ENCODE data around the gene DDX50. TPM values are rescaled to one million over a fixed set of nuclear protein-coding genes. Genes with fewer than 3 reads are reported as not detected.

The DDX50 gene
- total and polyA plus RNA-seq, 11 donors, result 7.4 to 26.9 (median 20.1) TPM

GRCh38 chr10:68954904-68955303 lies 53.8 kb downstream of the DDX50 start:
- Histone ChIP-seq H3K27me3 (no peaks in the 10 kb centered on the region), H3K36me3 (peaks cover 0 to 34% (median 25%) of the 10 kb centered on the region in 9 donors), H3K27ac (peak overlapping the region in 2 of 12 donors; percentile 70 to 81), H3K4me3 (peak overlapping the region in 7 of 12 donors; percentile 76 to 96 (median 92)), H3K4me1 (peaks cover 4 to 34% (median 21%) of the 10 kb centered on the region in 12 donors), H3K9me3 (no peaks in the 10 kb centered on the region)
- intact Hi-C loops (cut with DNase I), result loop anchor here in 1 of 10 donors (2.0 kb wide), 1 partner anchor 54 kb away; the partner anchor contains the start of gene DDX50
- no peak for TF ChIP-seq POLR2A (IDR thresholded peaks at IDR 0.05)
- TF ChIP-seq, protein P1, sequence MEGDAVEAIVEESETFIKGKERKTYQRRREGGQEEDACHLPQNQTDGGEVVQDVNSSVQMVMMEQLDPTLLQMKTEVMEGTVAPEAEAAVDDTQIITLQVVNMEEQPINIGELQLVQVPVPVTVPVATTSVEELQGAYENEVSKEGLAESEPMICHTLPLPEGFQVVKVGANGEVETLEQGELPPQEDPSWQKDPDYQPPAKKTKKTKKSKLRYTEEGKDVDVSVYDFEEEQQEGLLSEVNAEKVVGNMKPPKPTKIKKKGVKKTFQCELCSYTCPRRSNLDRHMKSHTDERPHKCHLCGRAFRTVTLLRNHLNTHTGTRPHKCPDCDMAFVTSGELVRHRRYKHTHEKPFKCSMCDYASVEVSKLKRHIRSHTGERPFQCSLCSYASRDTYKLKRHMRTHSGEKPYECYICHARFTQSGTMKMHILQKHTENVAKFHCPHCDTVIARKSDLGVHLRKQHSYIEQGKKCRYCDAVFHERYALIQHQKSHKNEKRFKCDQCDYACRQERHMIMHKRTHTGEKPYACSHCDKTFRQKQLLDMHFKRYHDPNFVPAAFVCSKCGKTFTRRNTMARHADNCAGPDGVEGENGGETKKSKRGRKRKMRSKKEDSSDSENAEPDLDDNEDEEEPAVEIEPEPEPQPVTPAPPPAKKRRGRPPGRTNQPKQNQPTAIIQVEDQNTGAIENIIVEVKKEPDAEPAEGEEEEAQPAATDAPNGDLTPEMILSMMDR (IDR thresholded peaks at IDR 0.05), result no peak
- 89 to 95% (median 92%) methylated on average over 12 of the region's 12 CpGs for WGBS, 4 donors
- DNase-seq (no peak), ATAC-seq (no peak)

DNA sequence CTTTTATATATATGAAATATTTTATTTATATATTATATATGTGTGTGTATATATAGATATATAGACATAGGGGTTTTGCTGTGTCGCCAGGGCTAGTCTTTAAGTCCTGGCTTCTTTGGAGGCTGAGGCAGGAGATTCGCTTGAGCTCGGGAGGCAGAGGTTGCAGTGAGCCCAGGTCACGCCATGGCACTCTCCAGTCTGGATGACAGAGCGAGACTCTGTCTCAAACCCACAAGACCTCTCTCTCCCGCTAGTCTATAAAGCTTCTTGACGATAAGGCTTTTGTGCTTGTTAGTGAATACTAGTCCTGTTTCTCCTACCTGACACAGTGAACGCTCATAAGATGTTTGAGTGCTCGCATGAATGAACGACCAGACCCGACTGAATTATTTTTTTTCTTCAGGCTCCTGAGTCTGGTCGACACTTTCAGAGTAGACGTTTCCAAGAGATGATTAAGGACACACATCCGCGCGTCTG lies 54.3 kb downstream of the DDX50 start:
- intact Hi-C loops (cut with DNase I), result loop anchor here in 1 of 10 donors (2.0 kb wide), 1 partner anchor 55 kb away; the partner anchor contains the start of gene DDX50
- H3K27me3 ChIP-seq, result no peaks in the 10 kb centered on the region
- H3K36me3 ChIP-seq, result peaks cover 0 to 34% (median 25%) of the 10 kb centered on the region in 9 donors
- H3K4me1 ChIP-seq, result peaks cover 4 to 39% (median 21%) of the 10 kb centered on the region in 12 donors
- H3K4me3 ChIP-seq, result peak overlapping the region; percentile 51 to 96 (median 88)
- ATAC-seq, result no peak
- TF ChIP-seq, protein P1 (IDR thresholded peaks at IDR 0.05), result no peak
- no peak for TF ChIP-seq POLR2A (IDR thresholded peaks at IDR 0.05)
- no peaks in the 10 kb centered on the region for H3K9me3 ChIP-seq
- 5 to 9% (median 7%) methylated on average over 16 of the region's 16 CpGs for WGBS, 4 donors
- no peak for DNase-seq
- peak overlapping the region in 11 of 12 donors; percentile 55 to 97 (median 86) for H3K27ac ChIP-seq

DNA sequence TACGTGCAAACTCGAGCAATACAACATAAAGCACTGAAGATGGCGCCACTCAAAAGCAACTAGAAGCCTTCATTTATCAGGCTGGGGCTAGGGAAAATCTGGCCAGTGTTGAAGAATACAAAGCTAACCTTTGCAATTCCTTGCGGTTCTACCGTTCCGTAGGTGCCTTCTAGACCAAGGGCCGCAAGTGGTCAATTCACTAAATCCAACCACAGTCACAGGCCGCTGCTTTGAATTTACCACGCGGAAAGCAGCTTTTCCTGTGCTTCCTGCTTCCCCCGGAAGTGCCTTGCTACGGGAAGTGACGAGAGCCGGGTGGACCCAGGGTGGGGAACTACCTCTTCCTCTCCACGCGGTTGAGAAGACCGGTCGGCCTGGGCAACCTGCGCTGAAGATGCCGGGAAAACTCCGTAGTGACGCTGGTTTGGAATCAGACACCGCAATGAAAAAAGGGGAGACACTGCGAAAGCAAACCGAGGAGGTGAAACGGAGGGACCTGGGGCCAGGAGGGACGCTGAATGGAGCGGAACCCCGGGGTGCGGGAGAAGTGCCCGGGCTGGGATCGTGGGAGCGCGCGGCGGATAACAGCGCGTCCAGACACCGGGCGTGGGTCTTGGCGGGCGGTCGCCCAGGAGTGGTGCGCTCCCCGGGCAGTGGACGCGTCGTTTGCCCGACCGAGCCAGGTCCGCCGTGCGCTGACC lies 54.9 kb downstream of the DDX50 start, which contains the start of gene DDX21:
Gene DDX21 (plus strand): TSS at position 339 of the 701 bp plus-strand sequence. CDS start 56 bp downstream, at position 395.
- Histone ChIP-seq H3K27ac (peak within 1 kb of the TSS; percentile 35 to 97 (median 84)), H3K4me1 (peaks cover 4 to 44% (median 21%) of the 10 kb centered on the region in 12 donors), H3K4me3 (peak within 1 kb of the TSS; percentile 51 to 96 (median 88)), H3K36me3 (peaks cover 0 to 34% (median 25%) of the 10 kb centered on the region in 9 donors), H3K27me3 (no peaks in the 10 kb centered on the region), H3K9me3 (no peaks in the 10 kb centered on the region)
- DNase-seq (peak; percentile 91 to 94 (median 91)), ATAC-seq (peak; percentile 97 to 98 (median 98))
- intact Hi-C loops (cut with DNase I), result loop anchor here in 1 of 10 donors (2.0 kb wide), 1 partner anchor 55 kb away; the partner anchor contains the start of gene DDX50
- TF ChIP-seq, protein P1 (IDR thresholded peaks at IDR 0.05), result peak; percentile 26 to 74 (median 56)
- TF ChIP-seq POLR2A (IDR thresholded peaks at IDR 0.05), result peak in 1 of 2 donors; percentile 52
- 0 to 1% (median 0%) methylated on average over 26 to 53 of the region's 53 CpGs for WGBS, 4 donors

DNA sequence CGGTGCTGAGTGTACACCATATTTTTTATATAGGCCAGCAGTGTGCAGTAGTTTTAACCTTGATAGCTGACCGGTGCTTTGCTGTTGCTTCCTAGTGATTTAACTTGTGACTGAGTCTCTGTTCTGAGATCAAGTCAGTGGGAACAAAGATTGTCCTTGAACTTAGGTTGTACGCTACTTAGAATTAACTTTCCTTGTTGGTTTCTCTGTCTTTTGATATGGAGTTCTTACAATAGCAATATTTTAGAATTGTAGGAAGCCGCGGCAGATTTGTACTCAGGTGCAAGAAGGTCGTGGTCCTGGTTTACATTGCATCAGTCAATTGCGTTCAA lies 56.1 kb downstream of the DDX50 start:
- no peaks in the 10 kb centered on the region for H3K9me3 ChIP-seq
- intact Hi-C loops (cut with DNase I), result no loop called here
- peaks cover 0 to 43% (median 34%) of the 10 kb centered on the region in 9 donors for H3K36me3 ChIP-seq
- ATAC-seq, result no peak
- peaks cover 4 to 47% (median 21%) of the 10 kb centered on the region in 12 donors for H3K4me1 ChIP-seq
- peak overlapping the region in 11 of 12 donors; percentile 70 to 96 (median 88) for H3K4me3 ChIP-seq
- WGBS, 4 donors, result 54 to 69% (median 61%) methylated on average over 7 of the region's 7 CpGs
- peak overlapping the region in 5 of 12 donors; percentile 81 to 97 (median 92) for H3K27ac ChIP-seq
- no peak for DNase-seq
- TF ChIP-seq POLR2A (IDR thresholded peaks at IDR 0.05), result no peak
- TF ChIP-seq, protein P1 (IDR thresholded peaks at IDR 0.05), result no peak
- no peaks in the 10 kb centered on the region for H3K27me3 ChIP-seq

Measured in heart left ventricle (tissue), 16 donors.